NCI-H748 (cell line): Measurements from ENCODE around the gene SPARCL1.
"Not testable (repeated sequence)": the region's sequence is repeated elsewhere in the genome, so short reads cannot be mapped to it uniquely, and the experiment has no call there.

Source experiments
- DNase-seq: peaks from one replicate; lab custom pipeline; 2025; ENCODE audit not compliant: unreplicated experiment; lab: John Stamatoyannopoulos, UW

SPARCL1 gene

GRCh38 chr4:87446375-87446774 is 82.8 kb downstream of the SPARCL1 start:
- DNase-seq = not testable (repeated sequence)

DNA sequence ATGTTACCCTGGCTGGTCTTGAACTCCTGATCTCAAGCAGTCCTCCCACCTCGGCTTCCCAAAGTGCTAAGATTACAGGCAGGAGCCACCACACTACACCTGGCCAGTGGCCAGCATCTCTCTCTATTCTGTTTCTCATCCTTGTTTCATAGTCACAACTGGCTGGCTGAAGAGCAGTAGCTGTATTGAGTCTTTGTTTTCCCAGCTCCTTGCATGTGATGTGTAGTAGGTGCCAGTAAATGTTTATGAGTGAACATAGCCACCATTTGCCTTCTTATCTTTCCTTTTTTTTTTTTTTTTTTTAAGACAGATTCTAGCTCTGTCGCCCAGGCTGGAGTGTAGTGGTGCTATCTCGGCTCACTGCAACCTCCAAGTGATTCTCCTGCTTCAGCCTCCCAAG is 83.2 kb downstream of the SPARCL1 start:
- DNase-seq = no peak

GRCh38 chr4:87444741-87445140 is 84.4 kb downstream of the SPARCL1 start:
- DNase-seq = no peak

DNA sequence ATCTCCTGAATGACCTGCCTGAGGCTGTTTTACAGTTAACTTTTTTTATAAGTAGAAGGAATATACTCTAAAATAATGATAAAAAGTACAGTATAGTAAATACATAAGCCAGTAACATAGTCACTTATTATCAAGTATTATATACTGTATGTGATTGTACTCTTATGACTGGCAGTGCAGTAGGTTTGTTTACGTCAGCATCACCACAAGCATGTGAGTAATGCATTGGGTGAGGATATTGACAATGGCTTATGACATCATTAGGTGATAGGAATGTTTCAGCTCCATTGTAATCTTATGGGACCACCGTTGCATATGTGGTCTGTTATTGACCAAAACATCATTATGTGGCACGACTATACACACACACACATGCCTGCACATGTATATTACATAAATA is 86.3 kb downstream of the SPARCL1 start:
- no peak for DNase-seq

DNA sequence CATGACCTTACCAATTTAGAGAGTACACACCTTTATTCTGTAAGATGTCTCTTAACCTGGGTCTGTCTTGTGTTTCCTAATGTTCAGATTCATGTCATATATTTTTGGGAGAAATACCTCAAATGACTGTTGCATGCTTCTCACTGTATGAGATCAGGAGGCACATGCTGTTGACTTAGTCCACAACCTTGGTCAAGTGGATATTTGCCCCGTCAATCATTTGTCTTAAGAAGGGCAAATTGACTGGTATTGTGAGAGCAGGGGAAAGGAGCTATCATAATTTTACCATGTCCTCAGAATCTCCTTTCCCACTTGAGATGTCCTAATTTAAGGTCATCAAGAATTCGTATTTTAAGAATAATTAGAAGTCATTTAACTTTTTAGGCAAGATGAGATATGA is 95.8 kb downstream of the SPARCL1 start:
- DNase-seq = no peak

DNA sequence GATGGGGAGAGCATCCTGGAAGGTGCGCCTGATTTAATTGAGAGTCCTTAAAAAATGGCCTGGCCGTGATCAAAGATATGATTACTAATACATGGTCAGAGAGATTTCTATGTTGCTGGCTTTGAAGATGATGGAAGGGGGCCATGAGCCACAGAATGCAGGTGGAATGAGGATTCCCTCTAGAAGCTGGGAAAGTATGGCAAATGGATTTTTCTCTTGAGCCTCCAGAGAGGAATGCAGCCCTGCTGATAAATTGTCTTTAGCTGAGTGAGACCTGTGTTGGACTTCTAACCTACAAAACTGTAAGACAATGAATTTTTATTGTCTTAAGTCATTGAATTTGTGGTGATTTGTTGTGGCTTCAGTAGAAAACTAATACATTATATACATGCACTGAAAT is 99.1 kb downstream of the SPARCL1 start:
- DNase-seq = no peak

DNA sequence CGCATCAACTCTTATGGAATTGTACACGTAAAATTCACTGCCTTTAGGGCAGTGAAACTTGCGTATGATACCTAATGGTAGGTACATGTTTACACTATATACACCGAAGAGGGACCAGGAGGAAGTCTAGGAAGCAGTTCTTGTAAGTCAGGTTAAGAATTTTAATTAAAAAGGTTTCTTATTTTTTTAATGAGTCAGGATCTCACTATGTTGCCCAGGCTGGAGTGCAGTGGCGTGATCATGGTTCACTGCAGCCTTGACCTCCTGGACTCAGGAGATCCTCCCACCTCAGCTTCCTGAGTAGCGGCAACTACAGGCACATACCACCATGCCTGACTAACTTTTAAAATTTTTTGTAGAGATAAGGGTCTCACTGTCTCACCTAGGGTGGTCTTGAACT is 100.2 kb downstream of the SPARCL1 start:
- no peak for DNase-seq

DNA sequence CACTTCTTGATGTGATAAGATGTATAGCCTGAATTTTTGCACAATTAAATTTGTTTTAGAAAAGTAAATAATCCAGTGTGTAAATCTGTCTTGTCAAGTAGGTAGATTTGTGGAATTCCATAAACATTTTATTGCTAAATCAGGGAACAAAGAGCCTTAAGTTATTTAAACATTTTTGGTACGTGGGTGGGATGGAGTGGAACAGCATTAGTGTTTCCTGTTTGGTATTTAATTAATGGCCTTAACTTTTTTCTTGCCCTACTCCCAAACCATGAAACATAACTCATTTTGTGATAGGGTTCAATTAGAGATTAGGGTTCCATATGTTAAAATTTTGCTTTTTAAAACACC is 101.7 kb downstream of the SPARCL1 start:
- DNase-seq = no peak

- DNase-seq = no peak
Observed at GRCh38 chr4:87426865-87427517, 102.2 kb downstream of the SPARCL1 start.

GRCh38 chr4:87425711-87426110 is 103.5 kb downstream of the SPARCL1 start:
- DNase-seq = no peak

- DNase-seq = not testable (repeated sequence)
Observed at GRCh38 chr4:87424099-87424543, 105.1 kb downstream of the SPARCL1 start.
